Stimulated activated CD8-positive, alpha-beta memory T cell treated with anti-CD3 and anti-CD28 coated beads, Interleukin-12 subunit alpha, Interleukin-12 subunit beta, amount 100 ng/mL, for 24 hours (primary cell): Measurements from ENCODE around the gene PTPRCAP.
"Not testable (repeated sequence)": the region's sequence is repeated elsewhere in the genome, so short reads cannot be mapped to it uniquely, and the experiment has no call there.

Experiments used
- DNase-seq: peaks from one replicate; pipeline ENCODE4 v3.0.0-alpha.2; 2020; ENCODE audit errors: extremely low read depth

PTPRCAP gene

DNA sequence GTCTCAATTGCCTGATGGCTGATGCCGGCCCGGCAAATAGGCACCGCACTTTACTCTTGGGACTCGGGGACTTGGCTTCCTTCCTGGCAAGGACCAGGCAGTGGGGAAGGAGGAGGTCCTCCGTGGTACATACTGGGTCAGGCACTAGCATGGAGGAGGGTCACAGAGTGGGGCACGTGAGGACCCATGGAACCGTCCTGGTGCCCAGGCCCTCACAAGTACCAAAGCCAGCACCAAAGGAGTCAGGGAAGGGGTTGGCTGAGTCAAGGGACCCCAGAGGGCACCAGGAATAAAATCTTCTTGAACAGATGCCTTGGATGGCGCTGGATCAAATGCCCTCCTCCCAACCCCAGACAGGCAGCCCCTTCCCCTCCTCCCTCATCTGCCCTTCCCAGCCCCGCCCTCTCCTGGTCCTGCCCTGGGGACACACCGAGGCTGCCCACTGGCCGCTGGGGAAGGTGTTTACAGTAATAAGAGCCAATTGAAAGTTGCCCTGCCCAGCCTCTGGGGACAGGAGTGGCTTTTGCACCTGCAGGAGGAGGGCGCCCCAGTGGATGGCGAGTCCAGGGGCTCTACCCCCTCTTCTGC is 27.6 kb downstream of the PTPRCAP start:
- no peak for DNase-seq

DNA sequence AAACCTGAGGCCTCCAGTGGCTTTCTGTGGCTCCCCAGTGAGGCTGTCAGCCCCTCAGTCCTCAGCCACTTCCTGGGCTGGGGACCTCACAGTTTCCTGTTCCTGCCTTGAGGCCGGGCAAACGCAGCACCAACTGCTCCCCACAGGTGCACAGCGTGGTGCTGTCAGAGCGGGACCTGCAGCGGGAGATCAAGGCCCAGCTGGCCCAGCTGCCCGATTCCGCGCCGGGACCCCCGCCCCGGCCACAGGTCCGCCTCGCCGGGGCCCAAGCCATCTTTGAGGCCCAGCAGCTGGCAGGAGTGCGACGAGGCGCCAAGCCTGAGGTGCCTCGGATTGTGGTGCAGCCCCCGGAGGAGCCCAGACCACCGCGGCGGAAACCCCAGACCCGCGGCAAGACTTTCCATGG is 28.2 kb downstream of the PTPRCAP start:
- DNase-seq: peak; percentile 39

DNA sequence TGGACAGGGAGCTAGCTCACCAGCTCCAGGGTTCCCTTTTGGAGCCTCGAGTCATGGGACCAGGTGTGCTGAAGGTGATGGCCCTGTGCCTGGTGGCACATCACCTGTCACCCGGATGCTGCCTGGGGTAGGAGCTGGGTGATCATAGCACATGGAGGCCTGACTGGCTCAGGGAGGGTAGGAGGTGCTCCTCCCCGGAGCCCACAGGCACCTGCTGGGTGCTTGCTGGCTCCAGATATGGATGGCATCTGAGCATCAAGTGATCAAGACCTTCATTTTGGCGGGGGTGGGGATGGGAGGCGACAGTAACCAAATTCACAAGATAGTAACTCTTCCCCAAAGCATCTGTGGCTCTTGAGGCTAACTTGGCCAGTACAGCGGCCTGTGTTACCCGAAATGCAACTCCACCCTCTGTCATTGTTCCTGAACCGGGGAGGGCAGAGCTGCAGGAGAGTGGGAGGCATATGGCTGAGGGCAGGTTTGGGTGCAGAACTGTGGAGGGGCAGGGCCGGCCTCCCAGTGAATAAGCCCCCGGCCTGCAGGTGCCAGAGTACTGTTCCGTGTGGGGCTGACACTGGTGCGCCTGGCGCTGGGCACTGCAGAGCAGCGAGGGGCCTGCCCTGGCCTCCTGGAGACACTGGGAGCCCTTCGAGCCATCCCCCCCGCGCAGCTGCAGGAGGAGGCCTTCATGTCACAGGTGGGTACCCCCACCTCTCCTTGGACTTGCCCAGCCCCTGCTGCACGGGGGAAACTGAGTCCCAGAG is 28.9 kb downstream of the PTPRCAP start:
- no peak for DNase-seq

DNA sequence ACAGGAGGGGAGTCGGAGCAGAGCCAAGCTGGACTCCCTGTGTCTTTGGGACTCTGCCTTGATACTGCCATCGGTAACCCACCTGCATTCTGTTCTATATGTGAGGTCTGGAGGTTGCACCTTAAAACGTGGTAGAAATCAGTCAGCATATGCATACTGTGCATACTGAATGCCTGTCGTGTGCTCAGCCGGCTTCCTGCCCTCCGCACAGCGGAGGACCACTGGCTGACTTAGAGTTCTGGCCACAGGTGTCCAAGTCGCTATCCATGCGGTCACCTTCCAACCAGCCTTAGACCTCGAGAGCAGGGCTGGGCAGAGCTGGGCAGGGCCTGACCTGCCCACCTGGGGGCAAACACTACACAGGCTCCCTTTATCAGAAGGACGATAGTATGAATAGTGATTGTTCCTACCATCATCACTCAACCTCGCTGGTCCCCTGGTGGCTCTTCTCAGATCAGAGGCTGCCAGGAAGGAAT is 29.8 kb downstream of the PTPRCAP start:
- no peak for DNase-seq

DNA sequence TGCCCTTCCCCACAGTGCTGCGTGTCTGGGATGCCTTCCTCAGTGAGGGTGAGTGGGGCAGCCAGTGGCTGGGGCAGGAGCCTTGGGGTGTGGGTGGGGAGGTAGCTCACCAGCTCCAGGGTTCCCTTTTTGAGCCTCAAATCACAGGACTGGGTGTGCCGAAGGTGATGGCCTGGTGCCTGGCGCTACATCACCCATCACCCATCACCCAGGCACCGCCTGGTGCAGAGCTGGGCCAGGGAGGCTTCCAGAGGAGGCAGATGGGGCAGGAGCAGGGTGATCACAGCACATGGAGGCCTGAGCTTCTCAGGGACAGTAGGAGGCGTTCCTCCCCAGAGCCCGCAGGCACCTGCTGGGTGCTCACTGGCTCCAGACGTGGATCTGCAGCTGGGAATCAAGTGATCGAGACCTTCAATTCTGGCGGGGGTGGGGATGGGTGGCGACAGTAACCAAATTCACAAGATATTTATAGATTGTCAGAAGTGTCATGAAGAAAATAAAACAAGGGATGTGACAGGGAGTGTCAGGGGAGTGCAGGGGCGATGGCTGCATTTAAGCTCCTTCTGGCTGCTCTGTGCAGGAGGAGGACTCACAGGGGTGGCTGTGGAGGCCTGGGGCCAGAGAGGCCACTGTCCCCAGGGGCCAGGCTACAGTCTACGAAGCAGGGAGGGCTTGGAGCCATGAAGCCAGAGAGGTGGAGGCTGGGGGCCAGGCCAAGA is 30.4 kb downstream of the PTPRCAP start:
- DNase-seq: no peak

DNA sequence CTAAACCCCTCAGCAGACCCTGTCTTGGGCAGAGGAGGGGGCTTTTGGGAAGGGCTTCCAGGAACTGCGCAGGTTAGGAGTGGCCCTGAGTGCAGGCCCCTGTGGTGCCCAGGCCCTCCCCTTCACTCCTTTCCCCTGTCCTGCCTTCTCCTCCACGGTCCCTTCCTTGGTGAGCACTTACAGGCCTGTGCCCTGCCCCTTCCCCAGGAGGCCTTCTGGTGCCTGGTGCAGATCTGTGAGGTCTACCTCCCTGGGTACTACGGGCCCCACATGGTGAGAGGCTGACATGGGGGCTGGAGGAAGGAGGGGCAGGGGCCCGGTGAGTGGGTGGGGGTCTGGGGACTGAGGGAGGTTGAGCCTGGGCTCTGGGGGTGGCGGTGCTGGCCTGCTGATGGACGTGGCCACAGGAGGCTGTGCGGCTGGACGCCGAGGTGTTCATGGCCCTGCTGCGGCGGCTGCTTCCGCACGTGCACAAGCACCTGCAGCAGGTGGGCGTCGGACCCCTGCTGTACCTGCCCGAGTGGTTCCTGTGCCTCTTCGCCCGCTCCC is 31.0 kb downstream of the PTPRCAP start:
- DNase-seq: no peak

DNA sequence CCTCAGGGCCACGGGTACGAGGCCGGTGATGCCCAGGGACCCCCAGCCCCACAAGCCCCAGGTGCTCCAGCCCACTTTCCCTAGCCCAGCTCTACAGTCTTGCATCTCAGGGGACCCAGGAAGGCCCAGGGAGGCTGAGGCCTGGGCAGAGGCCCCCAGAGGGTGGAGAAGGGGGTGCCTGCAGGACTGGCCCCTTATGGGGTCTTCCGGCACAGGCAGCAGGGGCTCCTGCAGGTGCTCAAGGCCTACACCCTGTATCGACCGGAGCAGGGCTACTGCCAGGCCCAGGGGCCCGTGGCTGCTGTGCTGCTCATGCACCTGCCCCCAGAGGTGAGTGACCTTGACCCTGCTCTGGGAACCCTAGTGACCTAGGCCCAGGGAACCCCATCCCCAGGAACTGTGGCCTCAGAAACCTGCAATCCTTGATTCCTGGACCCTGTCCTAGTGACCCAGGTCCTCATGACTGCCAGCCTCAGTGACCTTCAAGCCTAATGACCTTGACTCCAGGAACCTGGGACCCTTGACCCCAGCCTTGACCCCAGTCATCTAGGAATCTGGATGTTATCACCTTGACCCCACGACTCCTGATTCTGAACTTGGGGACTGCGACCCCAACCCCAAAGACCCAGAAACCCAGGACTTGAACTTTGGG is 31.7 kb downstream of the PTPRCAP start:
- no peak for DNase-seq

DNA sequence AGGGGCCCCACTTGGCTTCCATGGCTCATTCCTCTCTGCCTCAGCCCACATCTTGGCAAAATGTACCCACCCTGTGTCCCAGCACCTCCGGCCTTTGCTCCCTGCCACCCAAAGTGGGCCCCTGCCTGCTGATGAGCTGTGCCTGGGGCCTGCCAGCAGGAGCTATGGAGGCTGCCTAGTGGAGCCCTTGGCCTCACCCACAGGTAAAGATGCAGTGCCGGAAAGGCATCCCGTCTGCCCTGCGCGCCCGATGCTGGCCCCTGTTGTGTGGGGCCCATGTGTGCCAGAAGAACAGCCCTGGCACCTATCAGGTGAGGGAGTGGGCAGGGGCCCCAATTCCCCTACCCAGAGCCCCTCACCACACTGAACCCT is 32.3 kb downstream of the PTPRCAP start:
- DNase-seq: no peak

DNA sequence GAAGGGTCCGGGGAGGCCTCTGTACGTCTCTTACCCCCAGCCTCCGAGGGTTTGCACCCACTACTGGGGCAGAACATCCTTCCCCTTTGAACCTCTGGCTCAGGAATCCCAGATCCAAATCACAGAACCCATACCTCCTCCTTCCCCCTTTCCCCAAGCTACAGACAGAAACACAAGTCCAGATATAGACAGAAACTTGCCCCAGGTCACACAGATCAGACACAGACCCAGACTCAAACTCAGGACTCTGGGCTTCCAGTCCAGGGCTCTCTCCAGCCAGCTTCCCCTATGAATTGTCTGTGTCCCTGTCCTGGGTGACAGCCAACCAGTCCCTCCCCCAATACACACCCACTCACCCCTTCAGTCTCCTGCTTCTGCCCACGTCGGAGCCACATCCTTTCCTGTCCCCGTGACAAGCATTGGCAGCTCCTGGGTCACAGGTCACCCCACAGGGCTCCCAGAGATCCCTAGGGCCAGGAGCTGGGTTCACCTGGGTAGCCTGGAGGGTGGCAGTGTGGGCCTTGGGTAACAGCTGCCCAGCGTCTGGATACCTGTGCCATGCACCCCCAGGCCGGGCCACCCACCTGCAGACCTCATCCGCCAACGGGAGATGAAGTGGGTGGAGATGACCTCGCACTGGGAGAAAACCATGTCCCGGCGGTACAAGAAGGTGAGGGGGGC is 32.8 kb downstream of the PTPRCAP start:
- DNase-seq: no peak

DNA sequence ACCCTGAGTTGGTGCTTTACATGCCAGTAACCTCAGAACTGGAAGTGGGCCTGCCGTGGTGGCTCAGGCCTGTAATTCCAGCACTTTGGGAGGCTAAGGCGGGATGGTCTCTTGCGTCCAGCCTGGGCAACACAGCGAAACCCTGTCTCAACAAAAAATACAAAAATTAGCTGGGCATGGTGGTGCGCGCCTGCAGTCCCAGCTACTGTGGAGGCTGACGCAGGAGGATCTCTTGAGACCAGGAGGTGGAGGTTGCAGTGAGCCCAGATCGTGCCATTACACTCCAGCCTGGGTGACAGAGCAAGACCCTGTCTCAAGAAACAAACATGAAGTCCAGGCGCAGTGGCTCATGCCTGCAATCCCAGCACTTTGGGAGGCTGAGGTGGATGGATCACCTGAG is 34.4 kb downstream of the PTPRCAP start:
- DNase-seq: not testable (repeated sequence)

DNA sequence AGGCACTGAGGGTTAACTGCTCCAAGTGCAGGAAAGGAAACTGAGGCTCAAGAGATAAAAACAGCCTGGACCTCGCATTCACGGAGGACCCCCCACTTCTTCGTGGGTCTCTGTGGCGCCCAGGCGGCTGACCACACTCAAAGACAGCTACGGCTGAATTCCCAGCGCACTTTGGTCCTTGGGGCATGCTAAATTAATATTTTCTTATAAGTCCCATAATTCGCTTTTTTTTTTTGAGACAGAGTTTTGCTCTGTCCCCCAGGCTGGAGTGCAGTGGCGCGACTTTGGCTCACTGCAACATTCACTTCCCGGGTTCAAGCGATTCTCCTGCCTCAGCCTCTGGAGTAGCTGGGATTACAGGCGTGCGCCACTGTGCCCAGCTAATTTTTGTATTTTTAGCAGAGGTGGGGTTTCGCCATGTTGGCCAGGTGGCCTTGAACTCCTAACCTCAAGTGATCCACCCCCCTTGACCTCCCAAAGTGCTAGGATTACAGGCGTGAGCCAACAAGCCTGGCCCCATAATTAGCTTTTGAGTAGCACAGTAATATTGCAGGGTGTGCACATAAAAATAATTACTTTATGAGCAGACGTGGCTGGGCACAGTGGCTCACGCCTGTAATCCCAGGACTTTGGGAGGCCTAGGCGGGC is 35.2 kb downstream of the PTPRCAP start:
- not testable (repeated sequence) for DNase-seq

DNA sequence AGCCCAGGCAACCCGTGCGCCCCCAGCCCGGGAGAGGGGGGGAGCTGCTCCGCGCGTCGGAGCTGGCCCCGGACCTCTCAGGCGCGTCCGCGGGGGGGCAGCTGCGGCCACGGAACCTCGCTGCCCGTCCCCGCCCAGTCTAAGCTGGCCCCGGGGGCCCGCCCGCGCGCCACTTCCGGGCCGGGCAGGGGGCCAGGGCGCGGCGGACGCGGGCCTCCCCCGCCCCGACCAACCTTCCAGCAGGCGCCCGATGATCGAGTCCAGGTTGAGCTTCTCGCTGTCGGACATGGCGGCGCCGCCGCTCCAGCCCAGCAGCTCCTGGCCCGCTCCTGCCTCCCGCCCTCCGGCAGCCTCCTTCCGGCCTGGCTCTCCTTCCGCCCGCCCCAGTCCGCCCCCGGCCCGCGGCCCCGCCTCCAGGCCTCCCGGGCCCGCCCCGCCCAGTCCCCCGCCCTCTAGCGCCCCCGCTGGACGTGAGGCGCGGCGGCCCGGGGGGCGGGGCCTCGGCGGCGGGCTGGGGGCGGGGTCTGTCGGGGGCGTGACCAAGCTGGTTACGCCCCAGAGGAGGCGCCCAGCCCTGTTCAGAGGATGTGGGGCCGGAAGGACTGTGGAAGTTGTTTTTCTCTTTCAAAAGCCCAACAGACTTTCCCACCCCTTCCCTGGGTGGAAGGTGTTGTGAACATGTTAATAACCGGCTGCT is 35.8 kb downstream of the PTPRCAP start, which contains the start of gene PPP1CA:
PPP1CA (minus strand) TSS at position 364 of the 697 bp plus-strand sequence; CDS start at position 288, 76 bp downstream.
- DNase-seq: peak; percentile 75

DNA sequence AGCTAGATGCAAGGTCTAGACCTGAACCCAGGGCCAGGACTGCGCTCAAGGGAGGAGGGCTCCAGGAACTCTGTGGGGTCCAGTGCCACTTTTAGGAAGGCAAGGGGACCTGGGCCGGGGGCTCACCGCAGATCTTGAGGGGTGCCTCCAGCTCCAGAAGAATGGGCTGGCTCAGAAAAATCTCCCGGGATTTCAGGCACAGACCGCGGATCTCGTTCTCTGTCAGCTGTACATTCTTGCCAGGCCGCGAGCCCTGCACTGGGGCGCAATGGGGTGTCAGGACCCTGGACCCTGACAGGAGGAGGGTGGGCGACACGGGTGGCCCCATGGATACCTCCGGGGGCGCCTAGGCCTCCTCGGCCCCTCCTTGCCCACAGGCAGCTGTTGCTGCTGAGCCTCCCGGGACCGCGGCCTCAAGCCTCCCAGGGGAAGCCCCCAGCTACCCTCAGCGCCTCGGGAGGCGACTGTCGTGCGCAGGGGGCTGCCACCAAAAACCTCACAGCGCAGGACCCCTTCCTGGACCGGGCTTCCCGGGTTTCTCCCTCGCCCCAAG is 36.5 kb downstream of the PTPRCAP start:
- DNase-seq: no peak

DNA sequence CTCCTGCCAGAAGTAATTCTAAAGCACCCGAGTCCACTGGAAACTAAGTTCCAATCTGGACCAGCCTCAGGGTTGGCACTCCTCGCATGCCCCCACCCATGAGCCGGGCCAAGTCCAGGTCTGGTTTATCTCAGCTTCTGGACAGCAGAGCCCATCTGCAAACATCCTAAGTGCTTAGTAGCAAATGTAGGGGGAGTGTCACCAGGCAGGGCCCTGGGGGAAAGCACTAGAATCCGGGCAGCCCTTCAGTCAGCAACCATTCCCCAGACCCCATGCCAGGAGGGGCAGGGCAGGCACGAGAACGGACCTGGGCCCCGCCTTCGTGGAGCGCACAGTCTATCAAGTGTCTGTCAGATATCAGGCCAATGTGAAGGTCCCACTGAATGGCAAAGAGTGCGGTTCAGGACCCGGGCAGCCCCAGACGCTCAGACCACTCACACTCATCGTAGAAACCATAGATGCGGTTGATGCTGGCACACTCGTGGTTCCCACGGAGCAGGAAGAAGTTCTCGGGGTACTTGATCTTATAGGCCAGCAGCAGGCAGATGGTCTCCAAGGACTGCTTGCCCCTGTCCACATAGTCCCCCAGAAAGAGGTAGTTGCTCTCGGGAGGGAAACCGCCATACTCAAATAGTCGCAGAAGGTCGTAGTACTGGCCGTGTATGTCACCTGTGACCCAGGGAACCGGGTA is 37.1 kb downstream of the PTPRCAP start:
- no peak for DNase-seq

DNA sequence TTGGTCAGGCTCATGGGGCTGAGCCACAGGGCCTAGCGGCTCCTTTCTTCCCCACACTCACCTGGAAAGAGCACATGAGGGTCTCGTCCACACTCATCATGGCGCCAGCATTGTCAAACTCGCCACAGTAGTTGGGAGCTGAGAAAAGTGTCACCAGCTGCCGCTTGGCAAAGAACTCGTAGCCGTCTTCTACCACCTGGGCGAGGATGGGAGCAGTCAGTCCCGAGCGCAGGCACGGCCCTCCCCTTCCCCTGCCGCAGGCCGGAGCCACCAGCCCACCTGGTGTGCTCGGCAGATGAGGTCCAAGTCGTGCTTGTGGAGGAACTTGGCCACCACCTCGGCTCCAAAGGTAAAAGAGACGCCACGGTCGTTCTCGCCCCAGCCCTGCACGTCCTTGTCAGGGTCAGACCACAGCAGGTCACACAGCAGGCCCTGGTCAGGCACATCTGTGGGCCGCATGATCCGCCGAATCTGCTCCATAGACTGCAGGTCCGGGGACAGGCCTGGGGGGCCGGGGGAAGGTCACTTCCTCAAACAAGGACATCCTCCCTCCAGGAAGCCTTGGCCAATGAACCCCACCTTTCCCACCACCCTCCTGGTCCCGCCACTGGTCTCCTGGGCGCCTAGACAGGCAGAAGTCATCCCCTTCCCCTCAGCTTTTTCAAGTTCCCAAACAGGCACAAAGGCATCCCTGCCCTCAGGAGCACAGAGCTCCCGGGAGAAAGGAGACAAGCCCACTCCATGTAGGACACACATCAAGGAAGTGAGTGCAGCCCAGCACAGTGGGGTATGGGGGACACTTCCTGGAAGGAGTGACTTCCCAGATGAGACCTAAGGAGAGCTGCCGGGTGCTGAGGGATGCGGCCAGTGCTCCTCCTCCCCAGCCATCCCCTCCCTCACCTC is 38.6 kb downstream of the PTPRCAP start:
- no peak for DNase-seq

DNA sequence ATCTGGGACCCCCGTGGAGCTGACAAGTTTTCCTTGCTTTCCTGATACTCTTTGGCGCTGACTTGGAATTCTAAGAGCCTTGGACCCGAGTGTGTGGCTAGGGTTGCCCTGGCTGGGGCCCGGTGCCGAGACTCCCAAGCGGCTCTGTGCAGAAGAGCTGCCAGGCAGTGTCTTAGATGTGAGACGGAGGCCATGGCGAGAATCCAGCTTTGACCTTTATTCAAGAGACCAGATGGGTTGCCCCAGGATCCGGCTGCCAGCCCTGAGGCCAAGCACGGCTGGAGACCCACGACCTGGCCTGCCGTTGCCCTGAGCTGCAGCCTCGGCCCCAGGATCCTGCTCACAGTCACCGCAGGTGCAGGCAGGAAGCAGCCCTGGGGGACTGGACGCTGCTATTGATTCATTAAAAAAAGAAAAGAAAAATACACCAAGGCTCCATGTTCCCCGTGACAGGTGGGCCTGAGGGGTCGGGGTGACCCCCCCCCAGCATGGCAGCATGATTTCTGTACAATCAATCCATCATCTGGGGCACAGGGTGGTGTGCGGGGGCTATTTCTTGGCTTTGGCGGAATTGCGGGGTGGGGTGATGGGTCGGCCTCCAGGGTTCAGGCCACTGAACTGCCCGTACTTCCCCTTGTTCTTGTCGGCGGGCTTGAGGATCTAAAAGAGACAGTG is 39.4 kb downstream of the PTPRCAP start:
- no peak for DNase-seq

DNA sequence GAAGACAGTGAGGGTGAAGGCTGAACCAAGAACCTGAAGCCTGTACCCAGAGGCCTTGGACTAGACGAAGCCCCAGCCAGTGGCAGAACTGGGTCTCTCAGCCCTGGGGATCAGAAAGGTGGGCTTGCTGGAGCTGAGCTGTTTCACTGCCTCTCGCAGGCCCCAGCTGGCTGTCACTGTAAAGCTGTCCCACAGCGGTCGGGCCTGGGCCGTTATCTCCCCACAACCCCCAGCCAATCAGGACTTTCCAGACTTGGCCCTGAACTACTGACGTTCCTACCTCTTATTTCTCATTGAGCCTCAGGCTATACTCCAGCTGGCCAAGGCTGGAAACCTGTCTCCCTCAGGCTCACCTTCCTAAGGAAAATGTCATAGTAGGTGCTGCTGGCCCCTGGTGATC is 39.9 kb downstream of the PTPRCAP start:
- DNase-seq: no peak
